Neural cell (in vitro differentiated cells): ENCODE data around the gene QSOX1. TPM values are rescaled to one million over a fixed set of nuclear protein-coding genes. Genes with fewer than 3 reads are reported as not detected.

Experiments used
- H2AFZ ChIP-seq: fragments of 200-600, 300-800 bp; sonication (generic), shearing (Covaris generic); 2 replicates; pipeline ENCODE4 v1.6.0; 2014; ENCODE audit warnings: low read depth, mild to moderate bottlenecking, antibody characterized with exemption, low read length, moderate library complexity
- H3F3A ChIP-seq: fragments of 200-600 bp; shearing (Covaris generic); 2 replicates; pipeline ENCODE4 v1.6.1; 2016; ENCODE audit warnings: mild to moderate bottlenecking, moderate library complexity, mixed read lengths, antibody characterized with exemption, low read length; ENCODE audit not compliant: insufficient read depth, poor library complexity, severe bottlenecking
- H3K27ac ChIP-seq: fragments of 200-600, 300-800 bp; sonication (generic), shearing (Covaris generic); 2 replicates; pipeline ENCODE4 v1.5.1; 2014; ENCODE audit warnings: mild to moderate bottlenecking, low read length, moderate library complexity
- H3K27me3 ChIP-seq: fragments of 300-800, 200-600 bp; sonication (generic), shearing (Covaris generic); 2 replicates; pipeline ENCODE4 v1.6.0; 2014; ENCODE audit warnings: mild to moderate bottlenecking, low read depth, low read length, moderate library complexity; ENCODE audit not compliant: insufficient read depth
- H3K36me3 ChIP-seq: fragments of 300-800, 200-600 bp; sonication (generic), shearing (Covaris generic); 2 replicates; pipeline ENCODE4 v1.5.1; 2014; ENCODE audit warnings: mild to moderate bottlenecking, antibody characterized with exemption, low read length, moderate library complexity; ENCODE audit not compliant: insufficient read depth
- H3K4me2 ChIP-seq: fragments of 300-800, 200-600 bp; sonication (generic), shearing (Covaris generic); 2 replicates; pipeline ENCODE4 v1.6.0; 2014; ENCODE audit warnings: mild to moderate bottlenecking, low read length
- H3K4me3 ChIP-seq: fragments of 300-800, 200-600 bp; sonication (generic), shearing (Covaris generic); 2 replicates; pipeline ENCODE4 v1.5.1; 2014; ENCODE audit warnings: mild to moderate bottlenecking, low read length, moderate library complexity
- H3K79me2 ChIP-seq: fragments of 200-600 bp; shearing (Covaris generic); replicated peaks from 2 replicates; pipeline ENCODE4 v1.6.0; 2014; ENCODE audit warnings: mild to moderate bottlenecking, low read length, moderate library complexity; ENCODE audit not compliant: insufficient read depth
- H3K9ac ChIP-seq: fragments of 300-800, 200-600 bp; sonication (generic), shearing (Covaris generic); 2 replicates; pipeline ENCODE4 v1.6.1; 2016; ENCODE audit warnings: mild to moderate bottlenecking, low read length, mixed read lengths
- H3K9me2 ChIP-seq: fragments of 200-600 bp; shearing (Covaris generic); 2 replicates; pipeline ENCODE4 v1.6.1; 2016; ENCODE audit warnings: mild to moderate bottlenecking, low read length, mixed read lengths; ENCODE audit not compliant: insufficient read depth
- H3K9me3 ChIP-seq: fragments of 200-600, 300-800 bp; sonication (generic), shearing (Covaris generic); 2 replicates; pipeline ENCODE4 v1.6.1; 2016; ENCODE audit warnings: mild to moderate bottlenecking, mixed run types, low read length, moderate library complexity, mixed read lengths
- H4K20me1 ChIP-seq: fragments of 200-600 bp; shearing (Covaris generic); 2 replicates; pipeline ENCODE4 v1.6.1; 2016; ENCODE audit warnings: mild to moderate bottlenecking, mixed run types; ENCODE audit not compliant: insufficient read depth
- CTCF ChIP-seq: fragments of 450-650 bp; IDR thresholded peaks from 2 replicates; pipeline ENCODE4 v1.5.1; 2014; ENCODE audit warnings: antibody characterized with exemption, mild to moderate bottlenecking, moderate library complexity; ENCODE audit not compliant: poor library complexity, severe bottlenecking
- EP300 ChIP-seq: fragments of 450-650 bp; conservative IDR thresholded peaks from 2 replicates; pipeline ENCODE4 v1.6.1; 2014; ENCODE audit warnings: antibody characterized with exemption, mild to moderate bottlenecking, moderate library complexity; ENCODE audit not compliant: poor library complexity, severe bottlenecking
- EZH2 ChIP-seq: fragments of 200-600, 300-800 bp; shearing (Covaris generic), sonication (generic); IDR thresholded peaks from 2 replicates; pipeline ENCODE4 v1.6.1; 2014; ENCODE audit warnings: antibody characterized with exemption, low read length, borderline replicate concordance, mild to moderate bottlenecking; ENCODE audit not compliant: insufficient read depth, poor library complexity, severe bottlenecking
- MXI1 ChIP-seq: fragments of 450-650 bp; conservative IDR thresholded peaks from 2 replicates; pipeline ENCODE4 v1.6.1; 2014; ENCODE audit warnings: antibody characterized with exemption, mild to moderate bottlenecking; ENCODE audit not compliant: poor library complexity, severe bottlenecking
- POLR2AphosphoS5 ChIP-seq: IDR thresholded peaks from 2 replicates; pipeline ENCODE4 v1.6.1; 2012
- RAD21 ChIP-seq: fragments of 450-650 bp; conservative IDR thresholded peaks from 2 replicates; pipeline ENCODE4 v1.6.1; 2014; ENCODE audit warnings: antibody characterized with exemption, mild to moderate bottlenecking, moderate library complexity
- REST ChIP-seq: IDR thresholded peaks from 2 replicates; pipeline ENCODE4 v1.6.1; 2012; ENCODE audit warnings: borderline replicate concordance
- SMC3 ChIP-seq: fragments of 450-650 bp; conservative IDR thresholded peaks from 2 replicates; pipeline ENCODE4 v1.6.1; 2014; ENCODE audit warnings: antibody characterized with exemption, mild to moderate bottlenecking, moderate library complexity; ENCODE audit not compliant: poor library complexity
- TAF1 ChIP-seq: IDR thresholded peaks from 2 replicates; pipeline ENCODE4 v1.6.1; 2012; ENCODE audit warnings: low read depth
- polyA plus RNA-seq: library from polyadenylated mRNA; depleted of rRNA; stranded (reverse); fragments of >200 nt; gene quantifications from 2 replicates; pipeline ENCODE4 v1.2.3, GENCODE V29; 2014

QSOX1 gene
- polyA plus RNA-seq, 1 donor from 2014 or later, result 49.8 TPM

- no peak overlapping the region for H3K9ac ChIP-seq
- no peaks in the 10 kb centered on the region for H3K9me2 ChIP-seq
- TF ChIP-seq CTCF (no peak), EZH2 (no peak), REST (no peak), MXI1 (no peak), POLR2AphosphoS5 (no peak), EP300 (no peak), TAF1 (no peak), SMC3 (no peak), RAD21 (no peak)
- H2AFZ ChIP-seq, result no peak overlapping the region
- H3K27me3 ChIP-seq, result no peaks in the 10 kb centered on the region
- no peaks in the 10 kb centered on the region for H3K79me2 ChIP-seq
- no peaks in the 10 kb centered on the region for H3K36me3 ChIP-seq
- H3F3A ChIP-seq, result no peaks in the 10 kb centered on the region
- no peak overlapping the region for H3K27ac ChIP-seq
- no peaks in the 10 kb centered on the region for H3K9me3 ChIP-seq
- no peak overlapping the region for H3K4me3 ChIP-seq
- no peak overlapping the region for H3K4me2 ChIP-seq
- no peaks in the 10 kb centered on the region for H4K20me1 ChIP-seq
These were observed 94.3 kb downstream of the QSOX1 start for GRCh38 chr1:180248731-180249681.

- no peaks in the 10 kb centered on the region for H3K36me3 ChIP-seq
- H3K79me2 ChIP-seq, result no peaks in the 10 kb centered on the region
- no peaks in the 10 kb centered on the region for H4K20me1 ChIP-seq
- H3K4me3 ChIP-seq, result no peak overlapping the region
- no peak overlapping the region for H3K4me2 ChIP-seq
- no peaks in the 10 kb centered on the region for H3K9me3 ChIP-seq
- H3K9me2 ChIP-seq, result no peaks in the 10 kb centered on the region
- no peaks in the 10 kb centered on the region for H3F3A ChIP-seq
- no peak overlapping the region for H2AFZ ChIP-seq
- no peak overlapping the region for H3K27ac ChIP-seq
- no peaks in the 10 kb centered on the region for H3K27me3 ChIP-seq
- no peak for TF ChIP-seq POLR2AphosphoS5
- TF ChIP-seq CTCF, result no peak
- no peak for TF ChIP-seq REST
- TF ChIP-seq RAD21, result no peak
- no peak for TF ChIP-seq EP300
- TF ChIP-seq SMC3, result no peak
- no peak for TF ChIP-seq TAF1
- no peak for TF ChIP-seq EZH2
- no peak for TF ChIP-seq MXI1
- no peak overlapping the region for H3K9ac ChIP-seq
These were observed 95.2 kb downstream of the QSOX1 start for GRCh38 chr1:180249725-180250498.
